CD14-positive monocyte (primary cell): ENCODE results near the gene PRM2. TPM values are rescaled to one million over a fixed set of nuclear protein-coding genes. Genes with fewer than 3 reads are reported as not detected.

Experiments used
- DNase-seq, 3 donors: peaks; one replicate each; pipeline ENCODE4 v3.0.0-alpha.2; 2011 to 2022
- H2AFZ ChIP-seq: 2 replicates; pipeline ENCODE4 v1.6.0; 2012; ENCODE audit warnings: mild to moderate bottlenecking, low read depth, low read length, inconsistent platforms; ENCODE audit not compliant: insufficient read depth, poor library complexity, severe bottlenecking
- H3K27ac ChIP-seq, 2 donors: 1 replicate in 1 of 2; 2 replicates in 1 of 2; pipeline ENCODE4 v1.5.1; 2012 to 2013; ENCODE audit warnings: low read length in 2 of 2, control low read depth in 1 of 2, inconsistent platforms in 1 of 2, low read depth in 1 of 2, mild to moderate bottlenecking in 1 of 2
- H3K27me3 ChIP-seq, 2 donors: one replicate each; pipeline versions ENCODE4 v1.6.0 to v1.6.1; 2011 to 2013; ENCODE audit warnings: low read length in 2 of 2; ENCODE audit not compliant: control insufficient read depth in 2 of 2, insufficient read depth in 2 of 2
- H3K36me3 ChIP-seq, 2 donors: replicated peaks in 1 of 2; 1 replicate in 1 of 2; 2 replicates in 1 of 2; pipeline versions ENCODE4 v1.5.1 to v1.6.1; 2012 to 2013; ENCODE audit warnings: low read length in 2 of 2, control low read depth in 1 of 2, inconsistent platforms in 1 of 2, mild to moderate bottlenecking in 1 of 2; ENCODE audit not compliant: insufficient read depth in 2 of 2, control insufficient read depth in 1 of 2
- H3K4me1 ChIP-seq, 2 donors: 1 replicate in 1 of 2; 2 replicates in 1 of 2; pipeline versions ENCODE4 v1.5.1 to v1.6.1; 2012 to 2013; ENCODE audit warnings: low read length in 2 of 2, control low read depth in 1 of 2, inconsistent platforms in 1 of 2, mild to moderate bottlenecking in 1 of 2, moderate library complexity in 1 of 2; ENCODE audit not compliant: insufficient read depth in 2 of 2, control insufficient read depth in 1 of 2
- H3K4me2 ChIP-seq: replicated peaks from 2 replicates; pipeline ENCODE3; 2012; ENCODE audit warnings: low read length, moderate library complexity, mild to moderate bottlenecking; ENCODE audit not compliant: poor library complexity, severe bottlenecking; ENCODE audit errors: extremely low read depth
- H3K4me3 ChIP-seq, 3 experiments: fragments of 200-600 bp in 1 of 3; sonication (generic) in 1 of 3; replicated peaks in 1 of 3; 1 replicate in 2 of 3; 2 replicates in 1 of 3; pipeline ENCODE4 v1.5.1; 2011 to 2013; ENCODE audit warnings: low read length in 3 of 3, mild to moderate bottlenecking in 3 of 3, control low read depth in 2 of 3, low read depth in 2 of 3, inconsistent platforms in 1 of 3, moderate library complexity in 1 of 3
- H3K79me2 ChIP-seq: 2 replicates; pipeline ENCODE4 v1.6.0; 2012; ENCODE audit warnings: mild to moderate bottlenecking, control low read depth, inconsistent platforms, low read length, moderate library complexity; ENCODE audit not compliant: insufficient read depth
- H3K9ac ChIP-seq: 2 replicates; pipeline ENCODE4 v1.6.0; 2017; ENCODE audit warnings: low read length, mild to moderate bottlenecking; ENCODE audit not compliant: insufficient read depth, poor library complexity, severe bottlenecking
- H3K9me3 ChIP-seq, 2 donors: replicated peaks in 1 of 2; 1 replicate in 1 of 2; 2 replicates in 1 of 2; pipeline versions ENCODE4 v1.5.1 to v1.6.1; 2012 to 2013; ENCODE audit warnings: low read length in 2 of 2, control low read depth in 1 of 2; ENCODE audit not compliant: control insufficient read depth in 1 of 2, insufficient read depth in 1 of 2
- H4K20me1 ChIP-seq: 2 replicates; pipeline ENCODE4 v1.6.0; 2012; ENCODE audit warnings: mild to moderate bottlenecking, low read length, control low read depth, moderate library complexity; ENCODE audit not compliant: insufficient read depth
- H3K27ac Mint-ChIP-seq, 7 donors: one replicate each; pipeline ENCODE4 v1.8.0; 2020; ENCODE audit warnings: mild to moderate bottlenecking in 7 of 7, mixed read lengths in 7 of 7, moderate library complexity in 6 of 7, inconsistent platforms in 2 of 7
- H3K27me3 Mint-ChIP-seq, 3 donors: one replicate each; pipeline ENCODE4 v1.8.0; 2021 to 2022; ENCODE audit warnings: low read depth in 3 of 3, mild to moderate bottlenecking in 3 of 3, mixed read lengths in 3 of 3, moderate library complexity in 3 of 3, inconsistent platforms in 1 of 3
- H3K36me3 Mint-ChIP-seq, 2 donors: one replicate each; pipeline ENCODE4 v1.8.0; 2020; ENCODE audit warnings: mixed read lengths in 2 of 2, inconsistent platforms in 1 of 2, mild to moderate bottlenecking in 1 of 2
- H3K4me1 Mint-ChIP-seq: one replicate; pipeline ENCODE4 v1.8.0; 2020; ENCODE audit warnings: mild to moderate bottlenecking, mixed read lengths
- H3K4me3 Mint-ChIP-seq, 2 donors: one replicate each; pipeline ENCODE4 v1.8.0; 2020; ENCODE audit warnings: mild to moderate bottlenecking in 2 of 2, mixed read lengths in 2 of 2, moderate library complexity in 1 of 2
- H3K9me3 Mint-ChIP-seq, 7 donors: one replicate each; pipeline ENCODE4 v1.8.0; 2020 to 2022; ENCODE audit warnings: mixed read lengths in 7 of 7, mild to moderate bottlenecking in 6 of 7, moderate library complexity in 6 of 7, inconsistent platforms in 2 of 7
- WGBS: methylation state at CpG from one replicate; pipeline ENCODE4 v1.1.5; 2013; ENCODE audit warnings: missing lambda C conversion rate; ENCODE audit not compliant: insufficient coverage; 5-methylcytosine and 5-hydroxymethylcytosine counted together
- intact Hi-C, 2 donors: fragments of 100-400 bp; cut with micrococcal nuclease; formaldehyde crosslinking; loops; one replicate each; pipeline versions ENCODE4 v1.15.0 to v1.15.1; 2023
- polyA plus RNA-seq, 3 donors: library from polyadenylated mRNA; depleted of rRNA in 1 of 3; unstranded in 2 of 3; stranded (reverse) in 1 of 3; fragments of 300-500 nt in 2 of 3; fragments of >200 nt in 1 of 3; fragmentation: Illumina TruSeq in 2 of 3; gene quantifications; 1 replicate in 2 of 3; 2 replicates in 1 of 3; pipeline ENCODE4 v1.2.3, GENCODE V29; 2012 to 2021
- TF ChIP-seq, protein P1 (sequence below): fragments of 200-600 bp; IDR thresholded peaks from one replicate; pipeline ENCODE4 v1.8.0; 2022; ENCODE audit warnings: antibody characterized with exemption, mild to moderate bottlenecking

Gene PRM2
- polyA plus RNA-seq, 3 donors, result not detected

DNA sequence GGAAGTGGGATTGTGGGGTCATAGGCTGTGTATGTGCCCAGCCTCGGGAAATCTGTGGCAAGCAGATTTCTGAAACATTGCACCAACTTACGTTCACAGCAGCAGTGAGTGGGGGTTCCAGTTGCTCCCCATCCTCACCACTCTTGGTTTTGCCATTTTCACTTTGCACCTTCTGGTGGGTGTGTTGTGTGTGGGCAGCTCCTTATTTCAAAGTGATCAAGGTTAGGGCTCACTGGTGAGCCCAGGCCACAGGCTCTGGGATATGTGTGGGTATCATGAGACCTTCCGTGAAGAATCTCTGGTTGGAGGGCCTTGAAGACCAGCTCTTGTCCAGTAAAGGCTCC lies 34.3 kb upstream of the PRM2 start:
- Histone ChIP-seq H3K27ac (peak overlapping the region; percentile 36 to 72), H3K9ac (no peak overlapping the region), H3K9me3 (no peaks in the 10 kb centered on the region), H3K4me2 (peak overlapping the region; percentile 50), H3K4me3 (peak overlapping the region in 1 of 3 experiments; percentile 41), H3K27me3 (peaks cover 0 to 8% of the 10 kb centered on the region in 2 donors), H4K20me1 (no peaks in the 10 kb centered on the region), H3K36me3 (no peaks in the 10 kb centered on the region), H2AFZ (no peak overlapping the region), H3K4me1 (peaks cover 70 to 75% of the 10 kb centered on the region in 2 donors), H3K79me2 (no peaks in the 10 kb centered on the region)
- Mint-ChIP-seq H3K27me3 (peaks cover 16 to 30% (median 21%) of the 10 kb centered on the region in 3 donors), H3K36me3 (peaks cover 0 to 7% of the 10 kb centered on the region in 2 donors), H3K4me1 (peaks cover 75% of the 10 kb centered on the region), H3K4me3 (no peak overlapping the region), H3K9me3 (peaks cover 0 to 2% (median 0%) of the 10 kb centered on the region in 7 donors), H3K27ac (peak overlapping the region; percentile 54 to 92 (median 85))
- 80% methylated on average over 1 of the region's 3 CpGs for WGBS
- TF ChIP-seq, protein P1, sequence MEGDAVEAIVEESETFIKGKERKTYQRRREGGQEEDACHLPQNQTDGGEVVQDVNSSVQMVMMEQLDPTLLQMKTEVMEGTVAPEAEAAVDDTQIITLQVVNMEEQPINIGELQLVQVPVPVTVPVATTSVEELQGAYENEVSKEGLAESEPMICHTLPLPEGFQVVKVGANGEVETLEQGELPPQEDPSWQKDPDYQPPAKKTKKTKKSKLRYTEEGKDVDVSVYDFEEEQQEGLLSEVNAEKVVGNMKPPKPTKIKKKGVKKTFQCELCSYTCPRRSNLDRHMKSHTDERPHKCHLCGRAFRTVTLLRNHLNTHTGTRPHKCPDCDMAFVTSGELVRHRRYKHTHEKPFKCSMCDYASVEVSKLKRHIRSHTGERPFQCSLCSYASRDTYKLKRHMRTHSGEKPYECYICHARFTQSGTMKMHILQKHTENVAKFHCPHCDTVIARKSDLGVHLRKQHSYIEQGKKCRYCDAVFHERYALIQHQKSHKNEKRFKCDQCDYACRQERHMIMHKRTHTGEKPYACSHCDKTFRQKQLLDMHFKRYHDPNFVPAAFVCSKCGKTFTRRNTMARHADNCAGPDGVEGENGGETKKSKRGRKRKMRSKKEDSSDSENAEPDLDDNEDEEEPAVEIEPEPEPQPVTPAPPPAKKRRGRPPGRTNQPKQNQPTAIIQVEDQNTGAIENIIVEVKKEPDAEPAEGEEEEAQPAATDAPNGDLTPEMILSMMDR, result no peak
- no peak for DNase-seq
- intact Hi-C loops, result loop anchor here (5.0 kb wide), 3 partner anchors 37 to 52 kb away; partner anchors contain the start of gene RMI2 (in 1 of the 2)

DNA sequence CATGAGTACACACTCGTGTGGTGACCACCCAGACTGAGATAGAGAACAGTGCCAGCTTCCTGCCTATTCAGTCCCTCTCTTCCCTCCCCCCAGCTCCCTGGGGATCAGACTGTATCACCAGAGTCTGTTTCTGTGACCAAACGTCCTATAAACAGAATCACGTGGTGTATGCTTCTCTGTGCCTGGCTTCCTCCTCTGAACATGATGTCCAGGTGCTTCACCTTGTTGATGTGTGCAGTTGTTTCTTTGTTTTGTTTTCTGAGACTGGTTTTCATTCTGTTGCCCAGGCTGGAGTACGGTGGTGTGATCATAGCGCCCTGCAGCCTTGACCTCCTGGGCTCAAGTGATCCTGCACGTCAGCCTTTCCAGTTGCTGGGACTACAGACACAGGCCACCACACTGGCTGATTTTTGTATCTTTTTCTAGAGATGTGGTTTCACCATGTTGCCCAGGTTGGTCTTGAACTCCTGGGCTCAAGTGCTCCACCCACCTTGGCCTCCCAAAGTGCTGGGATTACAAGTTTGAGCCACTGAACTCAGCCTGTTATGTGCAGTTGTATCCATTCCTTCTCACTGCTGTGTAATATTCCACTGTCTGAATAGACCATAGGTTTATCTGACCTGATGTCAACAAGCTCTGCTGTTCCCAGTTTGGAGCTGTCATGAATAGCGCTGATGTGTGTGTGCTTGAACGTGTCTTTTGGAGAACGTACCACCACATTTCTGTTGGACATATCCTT lies 33.8 kb upstream of the PRM2 start:
- Histone ChIP-seq H3K9ac (no peak overlapping the region), H3K4me3 (peak overlapping the region in 1 of 3 experiments; percentile 41), H3K27me3 (peaks cover 0 to 5% of the 10 kb centered on the region in 2 donors), H3K4me1 (peaks cover 76 to 81% of the 10 kb centered on the region in 2 donors), H3K9me3 (no peaks in the 10 kb centered on the region), H2AFZ (no peak overlapping the region), H3K4me2 (no peak overlapping the region), H3K27ac (peak overlapping the region in 1 of 2 donors; percentile 72), H3K79me2 (no peaks in the 10 kb centered on the region), H4K20me1 (no peaks in the 10 kb centered on the region), H3K36me3 (no peaks in the 10 kb centered on the region)
- intact Hi-C loops, result loop anchor here (5.0 kb wide), 3 partner anchors 37 to 52 kb away; partner anchors contain the start of gene RMI2 (in 1 of the 2)
- H3K4me3 Mint-ChIP-seq, result peak overlapping the region in 1 of 2 donors; percentile 63
- H3K9me3 Mint-ChIP-seq, result peaks cover 0 to 2% (median 0%) of the 10 kb centered on the region in 7 donors
- peaks cover 0 to 7% of the 10 kb centered on the region in 2 donors for H3K36me3 Mint-ChIP-seq
- TF ChIP-seq, protein P1, result no peak
- H3K27ac Mint-ChIP-seq, result peak overlapping the region; percentile 37 to 92 (median 66)
- peaks cover 15 to 25% (median 16%) of the 10 kb centered on the region in 3 donors for H3K27me3 Mint-ChIP-seq
- 94% methylated on average over 6 of the region's 9 CpGs for WGBS
- peaks cover 78% of the 10 kb centered on the region for H3K4me1 Mint-ChIP-seq
- no peak for DNase-seq
